CD8-positive, alpha-beta memory T cell (primary cell): Measurements from ENCODE around the gene KCNMA1. TPM values are rescaled to one million over a fixed set of nuclear protein-coding genes. Genes with fewer than 3 reads are reported as not detected.

Source experiments
- CTCF ChIA-PET: fragments of 350-600 bp; sonication (Branson Sonifier 250); formaldehyde crosslinking; loops from one replicate; lab custom pipeline; 2021; ENCODE audit warnings: antibody characterized with exemption; lab: Charles Lee
- POLR2A ChIA-PET: fragments of 350-600 bp; sonication (Branson Sonifier 250); formaldehyde crosslinking; loops from one replicate; lab custom pipeline; 2021; ENCODE audit warnings: antibody characterized with exemption; lab: Charles Lee
- DNase-seq, 5 donors: peaks; one replicate each; pipeline versions ENCODE4 v3.0.0 to v3.0.0-alpha.2; 2020 to 2022; ENCODE audit warnings: mixed read lengths in 1 of 5
- H3K27ac ChIP-seq: one replicate; pipeline ENCODE4 v1.7.0; 2013; ENCODE audit warnings: low read depth, mild to moderate bottlenecking, low read length, moderate library complexity
- H3K27me3 ChIP-seq: 2 replicates; pipeline ENCODE4 v1.7.0; 2013; ENCODE audit warnings: low read length, mild to moderate bottlenecking; ENCODE audit not compliant: insufficient read depth, poor library complexity, severe bottlenecking
- H3K36me3 ChIP-seq: 2 replicates; pipeline ENCODE4 v1.7.0; 2013; ENCODE audit warnings: mild to moderate bottlenecking, low read length, moderate library complexity; ENCODE audit not compliant: insufficient read depth
- H3K4me1 ChIP-seq: 2 replicates; pipeline ENCODE4 v1.7.0; 2013; ENCODE audit warnings: mild to moderate bottlenecking, low read length, moderate library complexity; ENCODE audit not compliant: insufficient read depth
- H3K4me3 ChIP-seq: 2 replicates; pipeline ENCODE4 v1.7.0; 2013; ENCODE audit warnings: mild to moderate bottlenecking, low read length
- H3K9me3 ChIP-seq: 2 replicates; pipeline ENCODE4 v1.7.0; 2013; ENCODE audit warnings: mild to moderate bottlenecking, low read length
- H3K27ac Mint-ChIP-seq, 8 donors: one replicate each; pipeline ENCODE4 v1.8.0; 2020 to 2021; ENCODE audit warnings: mixed read lengths in 8 of 8, mild to moderate bottlenecking in 6 of 8, inconsistent platforms in 3 of 8, moderate library complexity in 3 of 8
- H3K27me3 Mint-ChIP-seq, 2 donors: one replicate each; pipeline ENCODE4 v1.8.0; 2020 to 2021; ENCODE audit warnings: mixed read lengths in 2 of 2, mild to moderate bottlenecking in 1 of 2, moderate library complexity in 1 of 2
- H3K36me3 Mint-ChIP-seq, 3 donors: one replicate each; pipeline ENCODE4 v1.8.0; 2020 to 2021; ENCODE audit warnings: mixed read lengths in 3 of 3, inconsistent platforms in 1 of 3, mild to moderate bottlenecking in 1 of 3
- H3K4me1 Mint-ChIP-seq, 3 donors: one replicate each; pipeline ENCODE4 v1.8.0; 2020 to 2021; ENCODE audit warnings: mixed read lengths in 3 of 3, inconsistent platforms in 1 of 3, mild to moderate bottlenecking in 1 of 3
- H3K4me3 Mint-ChIP-seq, 7 donors: one replicate each; pipeline ENCODE4 v1.8.0; 2020 to 2021; ENCODE audit warnings: mixed read lengths in 7 of 7, mild to moderate bottlenecking in 6 of 7, moderate library complexity in 4 of 7, inconsistent platforms in 2 of 7
- H3K9me3 Mint-ChIP-seq, 5 donors: one replicate each; pipeline ENCODE4 v1.8.0; 2020 to 2022; ENCODE audit warnings: mixed read lengths in 5 of 5, mild to moderate bottlenecking in 3 of 5, moderate library complexity in 2 of 5, inconsistent platforms in 1 of 5
- polyA plus RNA-seq: library from polyadenylated mRNA; unstranded; fragments of 300-500 nt; fragmentation: Illumina TruSeq; gene quantifications from one replicate; pipeline ENCODE4 v1.2.3, GENCODE V29; 2021
- total RNA-seq, 2 experiments: library from RNA; stranded (reverse); gene quantifications; one replicate each; pipeline ENCODE4 v1.2.3, GENCODE V29; 2021

The KCNMA1 gene
- total and polyA plus RNA-seq, 3 experiments from 2014 or later, result 0.20 to 0.31 TPM; not detected in 1

DNA sequence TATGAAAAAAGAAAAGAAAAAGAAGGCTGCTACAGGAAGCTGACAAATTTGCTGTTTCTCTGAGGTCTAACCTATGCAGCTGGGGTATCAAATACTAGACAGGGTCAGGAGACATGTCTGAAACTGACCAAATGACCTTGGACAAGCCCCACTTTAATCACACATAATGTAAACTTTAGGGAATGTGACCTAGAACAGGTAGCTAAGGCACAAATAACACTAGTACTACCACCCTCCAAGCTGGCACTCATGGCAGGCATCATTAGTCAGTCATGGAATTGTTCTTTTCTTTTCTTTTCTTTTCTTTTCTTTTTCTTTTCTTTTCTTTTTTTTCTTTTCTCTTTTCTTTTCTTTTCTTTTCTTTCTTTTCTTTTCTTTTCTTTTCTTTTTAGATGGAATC, 250.4 kb downstream of the KCNMA1 start:
- Histone ChIP-seq H3K27me3 (no peaks in the 10 kb centered on the region), H3K4me1 (no peaks in the 10 kb centered on the region), H3K36me3 (no peaks in the 10 kb centered on the region), H3K4me3 (no peak overlapping the region), H3K27ac (no peak overlapping the region), H3K9me3 (no peaks in the 10 kb centered on the region)
- peak overlapping the region in 1 of 7 donors; percentile 46 for H3K4me3 Mint-ChIP-seq
- POLR2A ChIA-PET, result no interaction called here
- H3K27me3 Mint-ChIP-seq, result peaks cover 0 to 2% of the 10 kb centered on the region in 2 donors
- H3K9me3 Mint-ChIP-seq, result no peaks in the 10 kb centered on the region
- peaks cover 10 to 16% (median 11%) of the 10 kb centered on the region in 3 donors for H3K4me1 Mint-ChIP-seq
- CTCF ChIA-PET, result no interaction called here
- no peak for DNase-seq
- no peaks in the 10 kb centered on the region for H3K36me3 Mint-ChIP-seq
- peak overlapping the region in 3 of 8 donors; percentile 53 to 80 (median 61) for H3K27ac Mint-ChIP-seq

GRCh38 chr10:77386838-77387237, 250.8 kb downstream of the KCNMA1 start:
- ChIA-PET POLR2A (no interaction called here), CTCF (no interaction called here)
- Histone ChIP-seq H3K27me3 (no peaks in the 10 kb centered on the region), H3K4me3 (no peak overlapping the region), H3K9me3 (no peaks in the 10 kb centered on the region), H3K27ac (no peak overlapping the region), H3K4me1 (no peaks in the 10 kb centered on the region), H3K36me3 (no peaks in the 10 kb centered on the region)
- no peak for DNase-seq
- peaks cover 10 to 16% (median 11%) of the 10 kb centered on the region in 3 donors for H3K4me1 Mint-ChIP-seq
- H3K27ac Mint-ChIP-seq, result peak overlapping the region in 3 of 8 donors; percentile 31 to 62 (median 53)
- peak overlapping the region in 6 of 7 donors; percentile 8 to 65 (median 49) for H3K4me3 Mint-ChIP-seq
- peaks cover 0 to 2% of the 10 kb centered on the region in 2 donors for H3K27me3 Mint-ChIP-seq
- no peaks in the 10 kb centered on the region for H3K9me3 Mint-ChIP-seq
- no peaks in the 10 kb centered on the region for H3K36me3 Mint-ChIP-seq

DNA sequence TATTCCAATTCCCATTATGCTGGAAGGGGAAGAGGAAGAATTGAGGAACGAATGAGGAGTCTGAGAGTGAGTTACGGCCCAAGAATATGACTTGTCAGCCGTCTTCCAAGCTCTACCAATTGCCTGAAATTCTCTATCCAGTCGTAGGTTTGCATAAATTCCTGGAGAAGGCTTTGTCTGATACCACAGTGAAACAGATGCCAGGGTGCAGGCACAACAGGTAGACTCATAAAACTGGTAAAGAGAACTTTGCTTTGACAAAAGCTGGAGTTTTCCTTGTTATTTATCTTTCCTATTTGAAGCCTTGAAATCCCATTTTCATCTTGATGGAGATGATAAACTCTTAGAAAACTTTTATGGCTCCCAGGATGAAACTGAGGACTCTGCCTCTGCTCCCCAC, 251.2 kb downstream of the KCNMA1 start:
- CTCF ChIA-PET, result no interaction called here
- Histone ChIP-seq H3K27ac (no peak overlapping the region), H3K27me3 (no peaks in the 10 kb centered on the region), H3K4me1 (no peaks in the 10 kb centered on the region), H3K9me3 (no peaks in the 10 kb centered on the region), H3K36me3 (no peaks in the 10 kb centered on the region), H3K4me3 (no peak overlapping the region)
- Mint-ChIP-seq H3K4me3 (peak overlapping the region in 2 of 7 donors; percentile 46 to 61), H3K4me1 (peaks cover 10 to 16% (median 11%) of the 10 kb centered on the region in 3 donors), H3K27ac (peak overlapping the region in 1 of 8 donors; percentile 53), H3K9me3 (no peaks in the 10 kb centered on the region), H3K27me3 (peaks cover 0 to 2% of the 10 kb centered on the region in 2 donors), H3K36me3 (no peaks in the 10 kb centered on the region)
- POLR2A ChIA-PET, result no interaction called here
- DNase-seq, result no peak

GRCh38 chr10:77385315-77385714, 252.3 kb downstream of the KCNMA1 start:
- no peaks in the 10 kb centered on the region for H3K36me3 ChIP-seq
- Mint-ChIP-seq H3K36me3 (no peaks in the 10 kb centered on the region), H3K27me3 (peaks cover 4 to 9% of the 10 kb centered on the region in 2 donors), H3K4me1 (peaks cover 10 to 16% (median 11%) of the 10 kb centered on the region in 3 donors), H3K9me3 (no peaks in the 10 kb centered on the region), H3K27ac (no peak overlapping the region), H3K4me3 (no peak overlapping the region)
- DNase-seq, result no peak
- ChIA-PET POLR2A (no interaction called here), CTCF (no interaction called here)
- no peaks in the 10 kb centered on the region for H3K27me3 ChIP-seq
- H3K4me1 ChIP-seq, result no peaks in the 10 kb centered on the region
- no peaks in the 10 kb centered on the region for H3K9me3 ChIP-seq
- H3K27ac ChIP-seq, result no peak overlapping the region
- no peak overlapping the region for H3K4me3 ChIP-seq

GRCh38 chr10:77383861-77384553, 253.6 kb downstream of the KCNMA1 start:
- no peak for DNase-seq
- no peaks in the 10 kb centered on the region for H3K36me3 Mint-ChIP-seq
- Histone ChIP-seq H3K27me3 (no peaks in the 10 kb centered on the region), H3K9me3 (no peaks in the 10 kb centered on the region), H3K4me1 (no peaks in the 10 kb centered on the region), H3K4me3 (no peak overlapping the region), H3K27ac (no peak overlapping the region), H3K36me3 (no peaks in the 10 kb centered on the region)
- H3K4me1 Mint-ChIP-seq, result peaks cover 10 to 16% (median 11%) of the 10 kb centered on the region in 3 donors
- peaks cover 9% of the 10 kb centered on the region in 2 donors for H3K27me3 Mint-ChIP-seq
- no peaks in the 10 kb centered on the region for H3K9me3 Mint-ChIP-seq
- CTCF ChIA-PET, result no interaction called here
- H3K27ac Mint-ChIP-seq, result no peak overlapping the region
- POLR2A ChIA-PET, result no interaction called here
- no peak overlapping the region for H3K4me3 Mint-ChIP-seq

DNA sequence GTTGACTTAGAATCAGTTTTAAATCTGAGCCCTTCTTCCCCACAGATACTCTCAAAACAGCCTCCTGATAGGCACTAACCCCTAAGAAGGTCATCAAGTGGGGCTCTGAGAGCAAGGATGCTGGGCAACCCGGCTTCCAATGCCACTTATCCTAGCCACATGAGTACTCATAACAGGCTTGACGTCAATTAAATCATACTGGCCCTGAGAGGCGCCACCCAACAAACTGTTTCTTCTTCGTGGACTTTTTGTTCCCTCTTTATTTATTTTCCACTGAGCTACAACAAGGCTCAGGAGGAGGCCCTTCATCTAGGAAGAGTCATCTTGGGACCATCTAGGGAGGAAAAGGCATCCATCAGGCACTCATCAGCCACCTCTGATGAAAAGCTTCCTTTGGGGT, 255.9 kb downstream of the KCNMA1 start:
- Mint-ChIP-seq H3K36me3 (no peaks in the 10 kb centered on the region), H3K4me1 (peaks cover 6 to 7% (median 6%) of the 10 kb centered on the region in 3 donors), H3K27me3 (peaks cover 8 to 16% of the 10 kb centered on the region in 2 donors), H3K27ac (no peak overlapping the region), H3K4me3 (no peak overlapping the region), H3K9me3 (no peaks in the 10 kb centered on the region)
- CTCF ChIA-PET, result no interaction called here
- H3K27ac ChIP-seq, result no peak overlapping the region
- H3K27me3 ChIP-seq, result no peaks in the 10 kb centered on the region
- H3K36me3 ChIP-seq, result no peaks in the 10 kb centered on the region
- no peaks in the 10 kb centered on the region for H3K4me1 ChIP-seq
- DNase-seq, result no peak
- no peaks in the 10 kb centered on the region for H3K9me3 ChIP-seq
- no peak overlapping the region for H3K4me3 ChIP-seq
- POLR2A ChIA-PET, result no interaction called here

GRCh38 chr10:77380723-77381122, 256.9 kb downstream of the KCNMA1 start:
- Mint-ChIP-seq H3K27ac (no peak overlapping the region), H3K36me3 (no peaks in the 10 kb centered on the region), H3K9me3 (no peaks in the 10 kb centered on the region), H3K4me1 (peaks cover 0 to 4% (median 0%) of the 10 kb centered on the region in 3 donors), H3K27me3 (peaks cover 9 to 16% of the 10 kb centered on the region in 2 donors), H3K4me3 (no peak overlapping the region)
- CTCF ChIA-PET, result no interaction called here
- Histone ChIP-seq H3K27me3 (no peaks in the 10 kb centered on the region), H3K27ac (no peak overlapping the region), H3K4me1 (no peaks in the 10 kb centered on the region), H3K4me3 (no peak overlapping the region), H3K9me3 (no peaks in the 10 kb centered on the region), H3K36me3 (no peaks in the 10 kb centered on the region)
- no peak for DNase-seq
- POLR2A ChIA-PET, result no interaction called here

DNA sequence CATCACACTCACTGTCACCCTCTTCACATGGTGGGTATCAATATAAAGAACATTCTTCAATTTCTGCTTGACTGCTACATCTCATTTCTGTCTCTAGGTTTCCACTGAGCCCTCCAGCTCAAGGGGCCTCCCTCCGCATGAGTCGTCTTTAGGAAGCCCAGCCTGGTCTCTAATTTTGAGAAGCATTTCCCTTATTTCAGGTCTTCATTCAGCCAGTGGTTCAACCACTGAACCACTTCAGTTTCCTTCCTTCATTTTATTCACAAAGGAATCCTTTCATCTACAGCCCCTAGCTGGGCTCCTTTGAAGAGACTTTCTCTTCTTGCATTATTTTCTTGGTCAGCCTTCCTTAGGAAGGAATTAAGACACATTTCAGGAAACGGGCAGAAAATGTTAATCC, 257.4 kb downstream of the KCNMA1 start:
- Mint-ChIP-seq H3K9me3 (no peaks in the 10 kb centered on the region), H3K36me3 (no peaks in the 10 kb centered on the region)
- POLR2A ChIA-PET, result no interaction called here

More for the DNA sequence above, 257.4 kb downstream of the KCNMA1 start:
- no peak for DNase-seq
- H3K27ac Mint-ChIP-seq, result no peak overlapping the region
- Histone ChIP-seq H3K4me3 (no peak overlapping the region), H3K27ac (no peak overlapping the region), H3K36me3 (no peaks in the 10 kb centered on the region), H3K27me3 (no peaks in the 10 kb centered on the region), H3K9me3 (no peaks in the 10 kb centered on the region), H3K4me1 (no peaks in the 10 kb centered on the region)
- H3K4me3 Mint-ChIP-seq, result no peak overlapping the region
- peaks cover 12 to 17% of the 10 kb centered on the region in 2 donors for H3K27me3 Mint-ChIP-seq
- H3K4me1 Mint-ChIP-seq, result no peaks in the 10 kb centered on the region
- CTCF ChIA-PET, result no interaction called here
